Caco-2 (cell line): ENCODE data around the gene DNAJC1. TPM values are rescaled to one million over a fixed set of nuclear protein-coding genes. Genes with fewer than 3 reads are reported as not detected.

Source experiments
- BruUV-seq: library from RNA; stranded (reverse); fragments of 400-500 nt; replicated peaks from 2 replicates; lab custom pipeline; 2021; lab: Mats Ljungman, UMichigan
- CTCF ChIA-PET: fragments of 300-600 bp; sonication (Branson Sonifier 250); formaldehyde crosslinking; loops from one replicate; lab custom pipeline; 2022; ENCODE audit warnings: antibody characterized with exemption; lab: Charles Lee
- POLR2A ChIA-PET: fragments of 300-600 bp; sonication (Branson Sonifier 250); formaldehyde crosslinking; loops from one replicate; lab custom pipeline; 2022; ENCODE audit warnings: antibody characterized with exemption; lab: Charles Lee
- DNase-seq, 2 experiments: peaks; one replicate each; pipeline versions ENCODE4 v3.0.0 to v3.0.0-alpha.2; 2020 to 2022
- H3K27me3 ChIP-seq: replicated peaks from 2 replicates; pipeline ENCODE4 v1.6.0; 2011; ENCODE audit warnings: low read length; ENCODE audit not compliant: control insufficient read depth, insufficient read depth
- H3K36me3 ChIP-seq: 2 replicates; pipeline ENCODE4 v1.5.1; 2011; ENCODE audit warnings: low read length; ENCODE audit not compliant: control insufficient read depth, insufficient read depth
- H3K4me1 ChIP-seq: fragments of 250-450 bp; sonication (Bioruptor Pico); 2 replicates; pipeline ENCODE4 v1.5.1; 2020; ENCODE audit warnings: mild to moderate bottlenecking
- H3K4me3 ChIP-seq: 2 replicates; pipeline ENCODE4 v1.5.1; 2011; ENCODE audit warnings: low read depth, mild to moderate bottlenecking, control low read depth, low read length
- H3K9me3 ChIP-seq: fragments of 250-450 bp; sonication (Bioruptor Pico); 2 replicates; pipeline ENCODE4 v1.5.1; 2020; ENCODE audit warnings: mild to moderate bottlenecking, moderate library complexity
- H3K27ac Mint-ChIP-seq: one replicate; pipeline ENCODE4 v1.8.0; 2022; ENCODE audit warnings: mixed read lengths; ENCODE audit not compliant: unreplicated experiment
- H3K27me3 Mint-ChIP-seq: one replicate; pipeline ENCODE4 v1.8.0; 2022; ENCODE audit warnings: mixed read lengths; ENCODE audit not compliant: insufficient read depth, unreplicated experiment
- H3K36me3 Mint-ChIP-seq: one replicate; pipeline ENCODE4 v1.8.0; 2022; ENCODE audit warnings: mild to moderate bottlenecking, mixed read lengths; ENCODE audit not compliant: insufficient read depth, unreplicated experiment
- H3K4me1 Mint-ChIP-seq: one replicate; pipeline ENCODE4 v1.8.0; 2022; ENCODE audit warnings: low read depth, mixed read lengths; ENCODE audit not compliant: unreplicated experiment
- H3K4me3 Mint-ChIP-seq: one replicate; pipeline ENCODE4 v1.8.0; 2022; ENCODE audit warnings: mild to moderate bottlenecking, moderate library complexity, mixed read lengths; ENCODE audit not compliant: unreplicated experiment
- H3K9me3 Mint-ChIP-seq: one replicate; pipeline ENCODE4 v1.8.0; 2022; ENCODE audit warnings: mixed read lengths; ENCODE audit not compliant: unreplicated experiment
- intact Hi-C: fragments of 100-400 bp; cut with micrococcal nuclease; formaldehyde crosslinking; loops from one replicate; pipeline ENCODE4 v1.10.0; 2022; ENCODE audit not compliant: unreplicated experiment
- total RNA-seq: library from RNA; stranded (reverse); gene quantifications from 2 replicates; pipeline ENCODE4 v1.2.3, GENCODE V29; 2022
- TF ChIP-seq, protein P1 (sequence below), 2 experiments: fragments of 200-600 bp in 1 of 2; IDR thresholded peaks; 1 replicate in 1 of 2; 2 replicates in 1 of 2; pipeline versions ENCODE4 v1.5.1 to v1.8.0; 2011 to 2022; ENCODE audit warnings: antibody characterized with exemption in 1 of 2, control low read depth in 1 of 2, inconsistent platforms in 1 of 2, low read depth in 1 of 2, low read length in 1 of 2, mild to moderate bottlenecking in 1 of 2, moderate library complexity in 1 of 2; ENCODE audit not compliant: insufficient read depth in 1 of 2, severe bottlenecking in 1 of 2, unreplicated experiment in 1 of 2

DNAJC1 gene
- total RNA-seq, 1 experiment from 2014 or later, result 50.7 TPM

DNA sequence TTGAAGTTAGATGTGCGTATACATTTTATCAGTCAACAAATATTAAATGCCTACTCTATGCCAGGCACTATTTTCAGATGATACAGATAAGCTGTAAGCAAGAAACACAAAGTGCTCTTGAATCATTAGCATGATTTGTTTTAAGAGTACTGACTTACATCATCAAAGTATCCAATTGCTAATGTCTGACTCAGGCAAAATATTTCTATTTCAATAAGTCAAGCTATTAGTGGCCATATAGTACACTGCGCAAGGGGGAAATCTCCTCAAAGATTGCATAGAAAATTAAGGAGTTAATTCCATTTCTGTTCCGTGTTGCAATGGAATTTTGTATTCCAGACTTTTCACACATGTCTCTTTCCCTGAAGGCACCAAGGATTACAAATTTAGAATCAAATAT, 46.1 kb upstream of the DNAJC1 start:
- Histone ChIP-seq H3K4me3 (no peak overlapping the region), H3K27me3 (no peaks in the 10 kb centered on the region), H3K36me3 (no peaks in the 10 kb centered on the region), H3K4me1 (no peaks in the 10 kb centered on the region; the same call in 1 of the 2 replicates), H3K9me3 (no peaks in the 10 kb centered on the region)
- TF ChIP-seq, protein P1, sequence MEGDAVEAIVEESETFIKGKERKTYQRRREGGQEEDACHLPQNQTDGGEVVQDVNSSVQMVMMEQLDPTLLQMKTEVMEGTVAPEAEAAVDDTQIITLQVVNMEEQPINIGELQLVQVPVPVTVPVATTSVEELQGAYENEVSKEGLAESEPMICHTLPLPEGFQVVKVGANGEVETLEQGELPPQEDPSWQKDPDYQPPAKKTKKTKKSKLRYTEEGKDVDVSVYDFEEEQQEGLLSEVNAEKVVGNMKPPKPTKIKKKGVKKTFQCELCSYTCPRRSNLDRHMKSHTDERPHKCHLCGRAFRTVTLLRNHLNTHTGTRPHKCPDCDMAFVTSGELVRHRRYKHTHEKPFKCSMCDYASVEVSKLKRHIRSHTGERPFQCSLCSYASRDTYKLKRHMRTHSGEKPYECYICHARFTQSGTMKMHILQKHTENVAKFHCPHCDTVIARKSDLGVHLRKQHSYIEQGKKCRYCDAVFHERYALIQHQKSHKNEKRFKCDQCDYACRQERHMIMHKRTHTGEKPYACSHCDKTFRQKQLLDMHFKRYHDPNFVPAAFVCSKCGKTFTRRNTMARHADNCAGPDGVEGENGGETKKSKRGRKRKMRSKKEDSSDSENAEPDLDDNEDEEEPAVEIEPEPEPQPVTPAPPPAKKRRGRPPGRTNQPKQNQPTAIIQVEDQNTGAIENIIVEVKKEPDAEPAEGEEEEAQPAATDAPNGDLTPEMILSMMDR (IDR thresholded peaks at IDR 0.05; ENCODE audit: insufficient read depth in 1 of 2, low read depth in 1 of 2, low read length in 1 of 2, severe bottlenecking in 1 of 2, unreplicated experiment in 1 of 2), result no peak
- DNase-seq, result no peak
- POLR2A ChIA-PET, result no interaction called here
- Mint-ChIP-seq H3K27ac (no peak overlapping the region), H3K9me3 (peaks cover 20% of the 10 kb centered on the region), H3K36me3 (no peaks in the 10 kb centered on the region), H3K4me1 (peaks cover under 1% of the 10 kb centered on the region), H3K27me3 (peaks cover 2% of the 10 kb centered on the region), H3K4me3 (no peak overlapping the region)
- no TSS peak for BruUV-seq
- intact Hi-C loops, result no loop called here
- CTCF ChIA-PET, result no interaction called here

DNA sequence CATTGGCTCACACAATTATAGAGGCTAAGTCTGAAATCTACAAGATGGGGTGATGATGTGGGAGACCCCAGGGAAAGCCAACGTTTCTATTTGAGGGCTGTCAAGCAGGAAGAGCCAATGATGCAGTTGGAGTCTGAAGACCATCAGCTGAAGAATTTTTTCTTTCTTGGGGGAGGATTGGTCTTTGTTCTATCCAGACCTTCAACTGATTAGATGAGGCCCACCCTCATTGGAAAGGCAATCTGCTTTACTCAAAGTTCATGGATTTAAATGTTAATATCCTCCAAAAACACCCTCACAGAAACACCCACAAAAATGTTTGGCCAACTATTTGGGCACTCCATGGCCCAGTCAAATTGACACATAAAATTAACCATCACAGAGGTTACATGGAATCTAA, 44.3 kb upstream of the DNAJC1 start:
- Mint-ChIP-seq H3K36me3 (no peaks in the 10 kb centered on the region), H3K4me3 (no peak overlapping the region), H3K9me3 (peaks cover 17% of the 10 kb centered on the region), H3K27me3 (peaks cover 4% of the 10 kb centered on the region), H3K4me1 (no peaks in the 10 kb centered on the region), H3K27ac (no peak overlapping the region)
- POLR2A ChIA-PET, result interaction anchor here (0.5 kb wide), 1 partner anchor 49 kb away, joined by 9 read pairs; no protein-coding TSS in a partner anchor
- TF ChIP-seq, protein P1 (IDR thresholded peaks at IDR 0.05; ENCODE audit: insufficient read depth in 1 of 2, low read depth in 1 of 2, low read length in 1 of 2, severe bottlenecking in 1 of 2, unreplicated experiment in 1 of 2), result no peak
- CTCF ChIA-PET, result no interaction called here
- no peaks in the 10 kb centered on the region for H3K27me3 ChIP-seq
- H3K36me3 ChIP-seq, result no peaks in the 10 kb centered on the region
- intact Hi-C loops, result no loop called here
- DNase-seq, result no peak
- BruUV-seq, result no TSS peak
- no peaks in the 10 kb centered on the region for H3K4me1 ChIP-seq
- no peak overlapping the region for H3K4me3 ChIP-seq
- no peaks in the 10 kb centered on the region for H3K9me3 ChIP-seq

DNA sequence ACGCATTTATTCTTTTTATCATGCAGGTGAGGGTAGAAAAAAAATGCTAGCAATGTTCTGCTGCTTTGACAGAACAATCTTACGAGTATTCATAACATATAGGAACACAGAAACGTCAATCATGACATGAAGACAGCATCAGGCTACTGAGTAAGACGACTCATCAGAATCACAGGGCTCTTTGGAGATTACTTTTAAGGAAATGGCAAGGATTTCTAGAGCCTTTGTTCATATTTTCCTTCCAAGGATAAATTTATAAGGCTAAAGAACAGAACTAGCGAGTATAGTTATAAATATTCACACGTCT, 39.8 kb upstream of the DNAJC1 start:
- Histone ChIP-seq H3K4me3 (no peak overlapping the region), H3K9me3 (no peaks in the 10 kb centered on the region), H3K4me1 (no peaks in the 10 kb centered on the region), H3K27me3 (no peaks in the 10 kb centered on the region), H3K36me3 (no peaks in the 10 kb centered on the region)
- Mint-ChIP-seq H3K4me1 (no peaks in the 10 kb centered on the region), H3K4me3 (no peak overlapping the region), H3K27me3 (peaks cover 9% of the 10 kb centered on the region), H3K36me3 (no peaks in the 10 kb centered on the region), H3K27ac (no peak overlapping the region), H3K9me3 (no peaks in the 10 kb centered on the region)
- ChIA-PET CTCF (no interaction called here), POLR2A (no interaction called here)
- intact Hi-C loops, result no loop called here
- no TSS peak for BruUV-seq
- TF ChIP-seq, protein P1 (IDR thresholded peaks at IDR 0.05; ENCODE audit: insufficient read depth in 1 of 2, low read depth in 1 of 2, low read length in 1 of 2, severe bottlenecking in 1 of 2, unreplicated experiment in 1 of 2), result no peak
- DNase-seq, result no peak
